HepG2 (cell line): ENCODE measurements around the gene MAEA. TPM values are rescaled to one million over a fixed set of nuclear protein-coding genes. Genes with fewer than 3 reads are reported as not detected.

Experiments used
- CBX2 ChIP-seq, 2 experiments: fragments of 200-600 bp in 1 of 2; sonication (generic); formaldehyde crosslinking in 1 of 2; IDR thresholded peaks; 2 replicates each; pipeline versions ENCODE4 v1.7.0 to v1.8.1; 2018 to 2022; ENCODE audit warnings: low read depth in 2 of 2, low read length in 1 of 2, mild to moderate bottlenecking in 1 of 2, missing genetic modification reagents in 1 of 2
- ESRRA ChIP-seq: sonication (generic); formaldehyde crosslinking; IDR thresholded peaks from 2 replicates; pipeline ENCODE4 v1.5.1; 2020; ENCODE audit warnings: mild to moderate bottlenecking, low read depth, missing genetic modification reagents
- HBP1 ChIP-seq: IDR thresholded peaks from 2 replicates; pipeline ENCODE4 v1.6.1; 2016; ENCODE audit warnings: low read depth, control low read depth
- HNRNPL ChIP-seq: fragments of 200-400 bp; formaldehyde crosslinking; IDR thresholded peaks from 2 replicates; pipeline ENCODE4 v1.6.1; 2017; ENCODE audit warnings: mild to moderate bottlenecking, low read depth, low read length
- KDM4B ChIP-seq: sonication (generic); formaldehyde crosslinking; IDR thresholded peaks from 2 replicates; pipeline ENCODE4 v1.4.0; 2020; ENCODE audit warnings: missing genetic modification reagents
- SMARCC2 ChIP-seq: fragments of 450-650 bp; IDR thresholded peaks from 2 replicates; pipeline ENCODE4 v1.6.1; 2017; ENCODE audit warnings: antibody characterized with exemption, mild to moderate bottlenecking
- TFDP1 ChIP-seq: IDR thresholded peaks from 2 replicates; pipeline ENCODE4 v1.6.1; 2016; ENCODE audit warnings: missing compliant biosample characterization, missing genetic modification reagents, borderline replicate concordance
- ZNF24 ChIP-seq: fragments of 450-650 bp; IDR thresholded peaks from 2 replicates; pipeline ENCODE4 v1.6.1; 2017; ENCODE audit warnings: antibody characterized with exemption, mild to moderate bottlenecking
- ZNF260 ChIP-seq: sonication (generic); formaldehyde crosslinking; IDR thresholded peaks from 2 replicates; pipeline ENCODE4 v1.4.0; 2020; ENCODE audit warnings: missing genetic modification reagents, low read depth, mild to moderate bottlenecking, borderline replicate concordance
- ZNF33A ChIP-seq: sonication (generic); formaldehyde crosslinking; IDR thresholded peaks from 2 replicates; pipeline ENCODE4 v1.5.1; 2020; ENCODE audit warnings: missing genetic modification reagents, mild to moderate bottlenecking, moderate library complexity, borderline replicate concordance
- ZNF33B ChIP-seq: sonication (generic); formaldehyde crosslinking; IDR thresholded peaks from 2 replicates; pipeline ENCODE4 v1.5.1; 2020; ENCODE audit warnings: mild to moderate bottlenecking, missing genetic modification reagents
- polyA plus RNA-seq, 8 experiments: library from polyadenylated mRNA; depleted of rRNA in 3 of 8; stranded (reverse) in 7 of 8; unstranded in 1 of 8; fragments of >200 nt; fragmentation: Illumina TruSeq in 4 of 8; extraction: Trizol in 4 of 8; gene quantifications; 2 replicates each; pipeline versions ENCODE4 v1.2.1 to v1.2.3, GENCODE V29; 2011 to 2016; ENCODE audit warnings: low read depth in 4 of 8, missing spikeins in 1 of 8, mixed read lengths in 1 of 8; ENCODE audit not compliant: insufficient read depth in 1 of 8
- total RNA-seq, 5 experiments: library from RNA; depleted of rRNA; stranded (reverse); fragments of >200 nt; fragmentation: Illumina TruSeq; extraction: Trizol; gene quantifications; 2 replicates each; pipeline ENCODE4 v1.2.3, GENCODE V29; 2016; ENCODE audit warnings: low read depth in 1 of 5
- TF ChIP-seq, protein P1 (sequence below): sonication (generic); formaldehyde crosslinking; IDR thresholded peaks from 2 replicates; pipeline ENCODE4 v1.4.0; 2020; ENCODE audit warnings: missing genetic modification reagents
- TF ChIP-seq, protein P2 (sequence below): sonication (generic); formaldehyde crosslinking; IDR thresholded peaks from 2 replicates; pipeline ENCODE4 v1.4.0; 2020; ENCODE audit warnings: missing genetic modification reagents, borderline replicate concordance
- TF ChIP-seq, protein P3 (sequence below): sonication (generic); formaldehyde crosslinking; IDR thresholded peaks from 2 replicates; pipeline ENCODE4 v1.4.0; 2020; ENCODE audit warnings: missing genetic modification reagents, mild to moderate bottlenecking, borderline replicate concordance
- TF ChIP-seq, protein P4 (sequence below): sonication (generic); formaldehyde crosslinking; IDR thresholded peaks from 2 replicates; pipeline ENCODE4 v1.4.0; 2020; ENCODE audit warnings: missing genetic modification reagents, low read depth, mild to moderate bottlenecking, borderline replicate concordance
- TF ChIP-seq, protein P5 (sequence below): IDR thresholded peaks from 2 replicates; pipeline ENCODE4 v1.6.1; 2016; ENCODE audit warnings: missing biosample characterization, missing genetic modification reagents, low read depth
- TF ChIP-seq, protein P6 (sequence below): IDR thresholded peaks from 2 replicates; pipeline ENCODE4 v1.6.1; 2018; ENCODE audit warnings: missing genetic modification reagents

The MAEA gene
- total and polyA plus RNA-seq, 2 of the 13 experiments (the other 11 are each of a cell fraction or from before 2014, with no cell fraction given) = 52.0 to 57.1 TPM

GRCh38 chr4:1249731-1250526 is 39.8 kb upstream of the MAEA start (continued):
- TF ChIP-seq ZNF260 = no peak
- no peak for TF ChIP-seq HNRNPL
- TF ChIP-seq KDM4B = no peak
- no peak for TF ChIP-seq ZNF33A (CRISPR knock-in tag)
- no peak for TF ChIP-seq SMARCC2
- TF ChIP-seq CBX2 (IDR thresholded peaks at IDR 0.05; ENCODE audit: low read depth, low read length) = no peak
- TF ChIP-seq CBX2 (CRISPR knock-in tag; IDR thresholded peaks at IDR 0.05; ENCODE audit: low read depth) = no peak
- TF ChIP-seq, protein P1, sequence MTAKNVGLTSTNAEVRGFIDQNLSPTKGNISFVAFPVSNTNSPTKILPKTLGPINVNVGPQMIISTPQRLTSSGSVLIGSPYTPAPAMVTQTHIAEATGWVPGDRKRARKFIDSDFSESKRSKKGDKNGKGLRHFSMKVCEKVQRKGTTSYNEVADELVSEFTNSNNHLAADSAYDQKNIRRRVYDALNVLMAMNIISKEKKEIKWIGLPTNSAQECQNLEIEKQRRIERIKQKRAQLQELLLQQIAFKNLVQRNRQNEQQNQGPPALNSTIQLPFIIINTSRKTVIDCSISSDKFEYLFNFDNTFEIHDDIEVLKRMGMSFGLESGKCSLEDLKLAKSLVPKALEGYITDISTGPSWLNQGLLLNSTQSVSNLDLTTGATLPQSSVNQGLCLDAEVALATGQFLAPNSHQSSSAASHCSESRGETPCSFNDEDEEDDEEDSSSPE (CRISPR knock-in tag) = peak; percentile 6; the same call in 1 of the 2 replicates
- TF ChIP-seq, protein P2, sequence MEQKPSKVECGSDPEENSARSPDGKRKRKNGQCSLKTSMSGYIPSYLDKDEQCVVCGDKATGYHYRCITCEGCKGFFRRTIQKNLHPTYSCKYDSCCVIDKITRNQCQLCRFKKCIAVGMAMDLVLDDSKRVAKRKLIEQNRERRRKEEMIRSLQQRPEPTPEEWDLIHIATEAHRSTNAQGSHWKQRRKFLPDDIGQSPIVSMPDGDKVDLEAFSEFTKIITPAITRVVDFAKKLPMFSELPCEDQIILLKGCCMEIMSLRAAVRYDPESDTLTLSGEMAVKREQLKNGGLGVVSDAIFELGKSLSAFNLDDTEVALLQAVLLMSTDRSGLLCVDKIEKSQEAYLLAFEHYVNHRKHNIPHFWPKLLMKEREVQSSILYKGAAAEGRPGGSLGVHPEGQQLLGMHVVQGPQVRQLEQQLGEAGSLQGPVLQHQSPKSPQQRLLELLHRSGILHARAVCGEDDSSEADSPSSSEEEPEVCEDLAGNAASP = no peak
- no peak for TF ChIP-seq ZNF24
- TF ChIP-seq, protein P3, sequence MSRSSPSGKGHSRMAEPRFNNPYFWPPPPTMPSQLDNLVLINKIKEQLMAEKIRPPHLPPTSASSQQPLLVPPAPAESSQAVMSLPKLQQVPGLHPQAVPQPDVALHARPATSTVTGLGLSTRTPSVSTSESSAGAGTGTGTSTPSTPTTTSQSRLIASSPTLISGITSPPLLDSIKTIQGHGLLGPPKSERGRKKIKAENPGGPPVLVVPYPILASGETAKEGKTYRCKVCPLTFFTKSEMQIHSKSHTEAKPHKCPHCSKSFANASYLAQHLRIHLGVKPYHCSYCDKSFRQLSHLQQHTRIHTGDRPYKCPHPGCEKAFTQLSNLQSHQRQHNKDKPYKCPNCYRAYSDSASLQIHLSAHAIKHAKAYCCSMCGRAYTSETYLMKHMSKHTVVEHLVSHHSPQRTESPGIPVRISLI (CRISPR knock-in tag) = no peak; the same call in 1 of the 2 replicates
- TF ChIP-seq ESRRA (CRISPR knock-in tag) = no peak
- TF ChIP-seq, protein P4, sequence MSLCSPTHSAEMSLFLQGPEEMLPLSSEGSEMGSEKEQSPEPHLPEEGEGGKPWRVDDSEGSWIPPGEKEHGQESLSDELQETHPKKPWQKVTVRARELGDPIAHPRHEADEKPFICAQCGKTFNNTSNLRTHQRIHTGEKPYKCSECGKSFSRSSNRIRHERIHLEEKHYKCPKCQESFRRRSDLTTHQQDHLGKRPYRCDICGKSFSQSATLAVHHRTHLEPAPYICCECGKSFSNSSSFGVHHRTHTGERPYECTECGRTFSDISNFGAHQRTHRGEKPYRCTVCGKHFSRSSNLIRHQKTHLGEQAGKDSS = no peak
- TF ChIP-seq, protein P5, sequence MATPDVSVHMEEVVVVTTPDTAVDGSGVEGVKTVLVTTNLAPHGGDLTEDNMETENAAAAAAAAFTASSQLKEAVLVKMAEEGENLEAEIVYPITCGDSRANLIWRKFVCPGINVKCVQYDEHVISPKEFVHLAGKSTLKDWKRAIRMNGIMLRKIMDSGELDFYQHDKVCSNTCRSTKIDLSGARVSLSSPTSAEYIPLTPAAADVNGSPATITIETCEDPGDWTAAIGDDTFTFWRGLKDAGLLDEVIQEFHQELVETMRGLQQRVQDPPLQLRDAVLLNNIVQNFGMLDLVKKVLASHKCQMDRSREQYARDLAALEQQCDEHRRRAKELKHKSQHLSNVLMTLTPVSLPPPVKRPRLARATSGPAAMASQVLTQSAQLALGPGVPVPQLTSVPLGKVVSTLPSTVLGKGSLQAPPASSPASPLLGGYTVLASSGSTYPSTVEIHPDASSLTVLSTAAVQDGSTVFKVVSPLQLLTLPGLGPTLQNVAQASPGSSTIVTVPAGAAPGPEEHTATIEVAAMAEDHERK (CRISPR knock-in tag) = no peak
- TF ChIP-seq ZNF33B = no peak
- TF ChIP-seq TFDP1 = peak; percentile 40; the same call in 1 of the 2 replicates
- TF ChIP-seq HBP1 (CRISPR knock-in tag) = 0 out of 2 replicates have a peak, but pooled peaks have one; percentile 30
- TF ChIP-seq, protein P6, sequence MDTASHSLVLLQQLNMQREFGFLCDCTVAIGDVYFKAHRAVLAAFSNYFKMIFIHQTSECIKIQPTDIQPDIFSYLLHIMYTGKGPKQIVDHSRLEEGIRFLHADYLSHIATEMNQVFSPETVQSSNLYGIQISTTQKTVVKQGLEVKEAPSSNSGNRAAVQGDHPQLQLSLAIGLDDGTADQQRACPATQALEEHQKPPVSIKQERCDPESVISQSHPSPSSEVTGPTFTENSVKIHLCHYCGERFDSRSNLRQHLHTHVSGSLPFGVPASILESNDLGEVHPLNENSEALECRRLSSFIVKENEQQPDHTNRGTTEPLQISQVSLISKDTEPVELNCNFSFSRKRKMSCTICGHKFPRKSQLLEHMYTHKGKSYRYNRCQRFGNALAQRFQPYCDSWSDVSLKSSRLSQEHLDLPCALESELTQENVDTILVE = no peak
